HCT116 (cell line): ENCODE data around the gene BHLHE41. TPM values are rescaled to one million over a fixed set of nuclear protein-coding genes. Genes with fewer than 3 reads are reported as not detected.

Experiments used
- ATAC-seq: fragments of 200-7000 bp; cut with Tn5 transposase; 2 replicates; pipeline ENCODE4 v1.9.1; 2020; ENCODE audit warnings: mild to moderate bottlenecking, moderate library complexity
- BruUV-seq: library from RNA; stranded (reverse); fragments of 400-500 nt; replicated peaks from 2 replicates; lab custom pipeline; 2021; lab: Mats Ljungman, UMichigan
- CTCF ChIA-PET: fragments of 300-600 bp; sonication (Branson Sonifier 250); formaldehyde crosslinking; loops from one replicate; lab custom pipeline; 2021; ENCODE audit warnings: antibody characterized with exemption; lab: Charles Lee
- POLR2A ChIA-PET: fragments of 300-600, 350-600 bp; sonication (Branson Sonifier 250); formaldehyde crosslinking; loops from one replicate; lab custom pipeline; 2021; ENCODE audit warnings: antibody characterized with exemption; lab: Charles Lee
- RAD21 ChIA-PET, 2 experiments: fragments of 300-600 bp; sonication (Branson Sonifier 250); formaldehyde crosslinking; loops; one replicate each; lab custom pipeline; 2023; ENCODE audit warnings: low total read pairs in 2 of 2; ENCODE audit not compliant: uncharacterized antibody in 2 of 2, unreplicated experiment in 2 of 2, low non-redundant PET in 1 of 2; lab: Charles Lee
- DNase-seq: peaks from one replicate; pipeline ENCODE4 v3.0.0-alpha.2; 2010; ENCODE audit warnings: low read depth, low spot score
- H2AFZ ChIP-seq: fragments of 200-600 bp; shearing (Covaris generic), sonication (generic); 2 replicates; pipeline ENCODE4 v1.6.1; 2017; ENCODE audit warnings: low read depth, mixed run types, mixed read lengths, antibody characterized with exemption, low read length; ENCODE audit not compliant: poor library complexity, severe bottlenecking
- H3K27ac ChIP-seq: 2 replicates; pipeline ENCODE4 v1.5.1; 2012; ENCODE audit warnings: low read depth, low read length
- H3K27me3 ChIP-seq: fragments of 200-600 bp; sonication (generic); 2 replicates; pipeline ENCODE4 v1.6.1; 2016; ENCODE audit warnings: mixed run types, low read length, mixed read lengths; ENCODE audit not compliant: insufficient read depth
- H3K36me3 ChIP-seq, 2 experiments: fragments of 200-500 bp in 1 of 2; fragments of 200-600 bp in 1 of 2; sonication (Bioruptor generic) in 1 of 2; sonication (generic) in 1 of 2; 2 replicates each; pipeline versions ENCODE4 v1.5.1 to v1.6.1; 2014 to 2016; ENCODE audit warnings: low read length in 2 of 2, inconsistent platforms in 1 of 2, mixed read lengths in 1 of 2, mixed run types in 1 of 2; ENCODE audit not compliant: insufficient read depth in 2 of 2, control insufficient read depth in 1 of 2
- H3K4me1 ChIP-seq, 2 experiments: fragments of 200-600 bp in 1 of 2; sonication (generic) in 1 of 2; 2 replicates each; pipeline versions ENCODE4 v1.5.1 to v1.6.1; 2012 to 2017; ENCODE audit warnings: low read length in 2 of 2, inconsistent platforms in 1 of 2, mild to moderate bottlenecking in 1 of 2, mixed read lengths in 1 of 2, mixed run types in 1 of 2, moderate library complexity in 1 of 2; ENCODE audit not compliant: insufficient read depth in 2 of 2, control insufficient read depth in 1 of 2
- H3K4me2 ChIP-seq: fragments of 200-600 bp; sonication (generic); 2 replicates; pipeline ENCODE4 v1.6.1; 2017; ENCODE audit warnings: mixed run types, low read length, mixed read lengths
- H3K4me3 ChIP-seq, 2 experiments: fragments of 200-600 bp in 1 of 2; sonication (generic) in 1 of 2; replicated peaks in 1 of 2; 2 replicates each; pipeline ENCODE4 v1.5.1; 2011 to 2016; ENCODE audit warnings: low read length in 2 of 2, control low read depth in 1 of 2, low read depth in 1 of 2, mild to moderate bottlenecking in 1 of 2, mixed read lengths in 1 of 2, mixed run types in 1 of 2
- H3K79me2 ChIP-seq: fragments of 200-600 bp; sonication (generic); 2 replicates; pipeline ENCODE4 v1.6.1; 2017; ENCODE audit warnings: mild to moderate bottlenecking, mixed run types, low read length, moderate library complexity, mixed read lengths; ENCODE audit not compliant: insufficient read depth
- H3K9ac ChIP-seq: fragments of 200-600 bp; sonication (generic); 2 replicates; pipeline ENCODE4 v1.6.1; 2016; ENCODE audit warnings: low read length, mixed read lengths
- H3K9me2 ChIP-seq: fragments of 200-600 bp; sonication (generic), shearing (Covaris generic); 2 replicates; pipeline ENCODE4 v1.6.1; 2017; ENCODE audit warnings: mixed run types, mild to moderate bottlenecking, moderate library complexity; ENCODE audit not compliant: insufficient read depth
- H3K9me3 ChIP-seq, 2 experiments: fragments of 200-500 bp in 1 of 2; fragments of 200-600 bp in 1 of 2; sonication (Bioruptor generic) in 1 of 2; sonication (generic) in 1 of 2; 2 replicates each; pipeline ENCODE4 v1.6.1; 2014 to 2017; ENCODE audit warnings: low read length in 2 of 2, mixed read lengths in 2 of 2, inconsistent platforms in 1 of 2, low read depth in 1 of 2, mild to moderate bottlenecking in 1 of 2, mixed run types in 1 of 2, moderate library complexity in 1 of 2; ENCODE audit not compliant: control insufficient read depth in 1 of 2, insufficient read depth in 1 of 2
- H4K20me1 ChIP-seq: fragments of 200-600 bp; sonication (generic), shearing (Covaris generic); 2 replicates; pipeline ENCODE4 v1.6.1; 2017; ENCODE audit warnings: mixed run types, mild to moderate bottlenecking, moderate library complexity; ENCODE audit not compliant: insufficient read depth
- ELF1 ChIP-seq: IDR thresholded peaks from 2 replicates; pipeline ENCODE4 v1.6.1; 2012; ENCODE audit warnings: low read depth, borderline replicate concordance
- REST ChIP-seq: IDR thresholded peaks from 2 replicates; pipeline ENCODE4 v1.6.1; 2012; ENCODE audit warnings: low read depth
- ZNF274 ChIP-seq: fragments of 200-500 bp; sonication (Bioruptor generic); IDR thresholded peaks from 2 replicates; pipeline ENCODE4 v1.6.1; 2014; ENCODE audit warnings: mild to moderate bottlenecking, low read depth, low read length, inconsistent platforms
- intact Hi-C: fragments of 100-400 bp; cut with micrococcal nuclease; formaldehyde crosslinking; loops from 2 replicates; pipeline ENCODE4 v1.10.0; 2022
- total RNA-seq: library from RNA; stranded (reverse); gene quantifications from one replicate; pipeline ENCODE4 v1.2.1, GENCODE V29; 2021; ENCODE audit not compliant: unreplicated experiment

The BHLHE41 gene
- total RNA-seq, 1 experiment from 2014 or later = 4.7 TPM

GRCh38 chr12:26086936-26087335 is 37.9 kb downstream of the BHLHE41 start:
- CTCF ChIA-PET = no interaction called here
- intact Hi-C loops = no loop called here
- POLR2A ChIA-PET = no interaction called here

More at GRCh38 chr12:26086936-26087335, 37.9 kb downstream of the BHLHE41 start:
- Histone ChIP-seq H3K9me2 (no peaks in the 10 kb centered on the region), H4K20me1 (no peaks in the 10 kb centered on the region), H3K79me2 (no peaks in the 10 kb centered on the region), H3K27me3 (no peaks in the 10 kb centered on the region), H3K9ac (no peak overlapping the region), H3K4me3 (no peak overlapping the region), H3K27ac (no peak overlapping the region), H3K4me2 (no peak overlapping the region), H3K36me3 (no peaks in the 10 kb centered on the region), H3K4me1 (peaks cover 5 to 15% of the 10 kb centered on the region in 2 experiments), H3K9me3 (no peaks in the 10 kb centered on the region), H2AFZ (no peak overlapping the region)
- no TSS peak for BruUV-seq
- no peak for DNase-seq
- ATAC-seq = no peak
- RAD21 ChIA-PET = no interaction called here
- TF ChIP-seq ZNF274 (no peak), ELF1 (no peak), REST (no peak)
